ENCODE data around the gene RBSN. TPM values are rescaled to one million over a fixed set of nuclear protein-coding genes. Genes with fewer than 3 reads are reported as not detected.

RBSN gene
- total and polyA plus RNA-seq, 2 experiments from 2014 or later, result 10.6 to 26.5 TPM

DNA sequence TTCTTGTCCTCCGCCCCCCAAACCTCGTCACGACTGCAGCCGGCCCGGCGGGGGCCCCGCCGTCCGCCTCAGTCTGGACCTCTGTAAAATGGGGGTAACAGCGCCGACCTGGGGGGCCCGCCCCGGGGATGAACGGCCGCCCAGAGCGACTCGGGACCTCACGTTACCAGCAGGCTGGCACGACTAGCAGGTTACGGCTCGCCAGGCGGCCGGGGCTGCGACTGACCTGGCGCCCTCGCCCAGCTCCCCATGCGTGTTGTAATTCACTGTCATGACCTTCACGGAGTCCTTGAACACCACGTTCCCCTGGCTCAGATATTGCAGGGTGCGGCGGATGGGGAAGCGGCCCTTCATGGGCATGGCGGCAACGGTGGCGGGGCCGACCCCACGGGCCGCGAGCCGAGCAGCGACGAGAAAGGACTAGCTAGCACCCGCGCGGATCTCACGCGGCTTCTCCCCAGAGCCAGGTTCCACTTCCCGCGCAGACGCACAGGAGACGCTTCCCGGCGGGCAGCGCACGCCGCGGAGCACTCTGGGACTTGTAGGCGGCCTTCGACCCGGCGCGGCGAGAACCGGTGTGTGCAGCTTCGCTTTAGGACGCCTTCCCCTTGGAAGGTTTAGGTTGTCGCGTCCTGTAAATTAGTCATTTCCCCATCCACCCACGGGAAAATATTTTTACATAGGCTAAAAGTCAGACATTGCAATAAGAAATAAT is 34.0 kb downstream of the RBSN start, which contains the start of gene MRPS25:
TSS of gene MRPS25 (minus strand) at position 481 of the 715 bp plus-strand sequence. CDS start at position 360, 121 bp downstream.
- peak; percentile 94 for DNase-seq (ENCODE audit: low spot score)
- peak within 1 kb of the TSS; percentile 94 for H2AFZ ChIP-seq
- Mint-ChIP-seq H3K27me3 (ENCODE audit: insufficient read depth, low read depth, poor library complexity) (peaks cover 12% of the 10 kb centered on the region), H3K27ac (peak within 1 kb of the TSS; percentile 98), H3K4me1 (peaks cover 18% of the 10 kb centered on the region), H3K9me3 (peaks cover 4% of the 10 kb centered on the region), H3K36me3 (ENCODE audit: low read depth) (peaks cover 29% of the 10 kb centered on the region), H3K4me3 (peak within 1 kb of the TSS; percentile 98)
- no peak within 1 kb of the TSS for H3K27ac ChIP-seq (ENCODE audit: low read depth)
- H3K27me3 ChIP-seq (ENCODE audit: insufficient read depth), result no peaks in the 10 kb centered on the region
- H3F3A ChIP-seq (replicated peaks; ENCODE audit: low read depth), result no peaks in the 10 kb centered on the region
- peak within 1 kb of the TSS; percentile 77 for H3K4me2 ChIP-seq
- no peaks in the 10 kb centered on the region for H3K9me2 ChIP-seq (ENCODE audit: insufficient read depth)
- H3K4me1 ChIP-seq (ENCODE audit: insufficient read depth), result peaks cover 6% of the 10 kb centered on the region; the same call in 1 of the 2 replicates
- TF ChIP-seq, protein P1, sequence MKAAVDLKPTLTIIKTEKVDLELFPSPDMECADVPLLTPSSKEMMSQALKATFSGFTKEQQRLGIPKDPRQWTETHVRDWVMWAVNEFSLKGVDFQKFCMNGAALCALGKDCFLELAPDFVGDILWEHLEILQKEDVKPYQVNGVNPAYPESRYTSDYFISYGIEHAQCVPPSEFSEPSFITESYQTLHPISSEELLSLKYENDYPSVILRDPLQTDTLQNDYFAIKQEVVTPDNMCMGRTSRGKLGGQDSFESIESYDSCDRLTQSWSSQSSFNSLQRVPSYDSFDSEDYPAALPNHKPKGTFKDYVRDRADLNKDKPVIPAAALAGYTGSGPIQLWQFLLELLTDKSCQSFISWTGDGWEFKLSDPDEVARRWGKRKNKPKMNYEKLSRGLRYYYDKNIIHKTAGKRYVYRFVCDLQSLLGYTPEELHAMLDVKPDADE (IDR thresholded peaks at IDR 0.05), result peak; percentile 91
- TF ChIP-seq JUNB (IDR thresholded peaks at IDR 0.05; ENCODE audit: unreplicated experiment), result no peak
- TF ChIP-seq POLR2AphosphoS5 (IDR thresholded peaks at IDR 0.05; ENCODE audit: low read depth), result peak; percentile 99
- peak within 1 kb of the TSS; percentile 93 for H3K4me3 ChIP-seq
- H3K79me2 ChIP-seq (replicated peaks; ENCODE audit: insufficient read depth), result peaks cover 32% of the 10 kb centered on the region
- no peaks in the 10 kb centered on the region; the same call in 1 of the 2 replicates for H3K36me3 ChIP-seq (ENCODE audit: insufficient read depth)
- H4K20me1 ChIP-seq (replicated peaks; ENCODE audit: insufficient read depth), result peaks cover 6% of the 10 kb centered on the region; the same call in 1 of the 2 replicates
- peak; percentile 93 for ATAC-seq

DNA sequence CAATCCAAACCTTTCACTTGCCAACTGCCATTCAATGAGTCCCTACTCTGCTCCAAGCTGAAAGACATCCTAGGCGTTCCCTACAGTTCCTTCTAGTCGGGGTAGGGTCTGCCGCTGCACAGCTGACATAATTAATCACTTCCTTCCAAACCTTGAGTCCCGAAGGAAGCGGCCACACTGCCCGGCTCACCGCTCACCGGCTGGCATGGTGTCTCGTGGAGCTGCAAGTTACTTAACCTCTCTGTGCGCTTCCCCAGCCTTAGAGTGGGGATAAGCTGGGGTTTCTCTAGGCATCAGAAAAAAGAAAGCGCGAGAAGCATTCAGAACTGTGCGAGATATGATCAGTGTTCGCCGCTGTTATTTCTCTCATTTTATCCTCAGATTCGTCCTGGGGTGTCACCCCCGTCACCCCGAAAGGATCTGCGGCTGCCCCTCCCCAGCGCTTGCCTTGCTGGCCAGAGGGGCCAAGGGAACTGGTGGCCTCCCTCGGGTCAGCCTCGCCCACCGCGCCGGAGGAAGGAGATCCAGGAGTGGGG is 34.6 kb downstream of the RBSN start:
- H3K4me3 Mint-ChIP-seq, result peak overlapping the region; percentile 98
- peaks cover 4% of the 10 kb centered on the region for H3K9me3 Mint-ChIP-seq
- ATAC-seq (peak; percentile 20), DNase-seq (ENCODE audit: low spot score) (peak; percentile 37)
- peak overlapping the region; percentile 78; the same call in 1 of the 2 replicates for H3K27ac Mint-ChIP-seq
- no peaks in the 10 kb centered on the region for H3K27me3 ChIP-seq (ENCODE audit: insufficient read depth)
- peak overlapping the region; percentile 93 for H3K4me3 ChIP-seq
- peak overlapping the region; percentile 94 for H2AFZ ChIP-seq
- H3K4me2 ChIP-seq, result peak overlapping the region; percentile 77
- H3K4me1 ChIP-seq (ENCODE audit: insufficient read depth), result peaks cover 6% of the 10 kb centered on the region; the same call in 1 of the 2 replicates
- peaks cover 12% of the 10 kb centered on the region for H3K27me3 Mint-ChIP-seq (ENCODE audit: insufficient read depth, low read depth, poor library complexity)
- H3K36me3 Mint-ChIP-seq (ENCODE audit: low read depth), result peaks cover 36% of the 10 kb centered on the region
- no peak overlapping the region for H3K27ac ChIP-seq (ENCODE audit: low read depth)
- H3K36me3 ChIP-seq (ENCODE audit: insufficient read depth), result no peaks in the 10 kb centered on the region; the same call in 1 of the 2 replicates
- no peaks in the 10 kb centered on the region for H3F3A ChIP-seq (replicated peaks; ENCODE audit: low read depth)
- H3K79me2 ChIP-seq (replicated peaks; ENCODE audit: insufficient read depth), result peaks cover 38% of the 10 kb centered on the region
- H4K20me1 ChIP-seq (replicated peaks; ENCODE audit: insufficient read depth), result peaks cover 8% of the 10 kb centered on the region; the same call in 1 of the 2 replicates
- peaks cover 18% of the 10 kb centered on the region for H3K4me1 Mint-ChIP-seq
- no peaks in the 10 kb centered on the region for H3K9me2 ChIP-seq (ENCODE audit: insufficient read depth)
- TF ChIP-seq ZNF114 (CRISPR knock-in tag; IDR thresholded peaks at IDR 0.05) (no peak), ZNF331 (CRISPR knock-in tag; IDR thresholded peaks at IDR 0.05; ENCODE audit: low read depth) (no peak), NANOG (IDR thresholded peaks at IDR 0.05; ENCODE audit: borderline replicate concordance) (no peak), JUNB (IDR thresholded peaks at IDR 0.05; ENCODE audit: unreplicated experiment) (no peak), EZH2phosphoT487 (IDR thresholded peaks at IDR 0.05; ENCODE audit: unreplicated experiment) (no peak)
- TF ChIP-seq, protein P1 (IDR thresholded peaks at IDR 0.05), result no peak
- TF ChIP-seq, protein P2, sequence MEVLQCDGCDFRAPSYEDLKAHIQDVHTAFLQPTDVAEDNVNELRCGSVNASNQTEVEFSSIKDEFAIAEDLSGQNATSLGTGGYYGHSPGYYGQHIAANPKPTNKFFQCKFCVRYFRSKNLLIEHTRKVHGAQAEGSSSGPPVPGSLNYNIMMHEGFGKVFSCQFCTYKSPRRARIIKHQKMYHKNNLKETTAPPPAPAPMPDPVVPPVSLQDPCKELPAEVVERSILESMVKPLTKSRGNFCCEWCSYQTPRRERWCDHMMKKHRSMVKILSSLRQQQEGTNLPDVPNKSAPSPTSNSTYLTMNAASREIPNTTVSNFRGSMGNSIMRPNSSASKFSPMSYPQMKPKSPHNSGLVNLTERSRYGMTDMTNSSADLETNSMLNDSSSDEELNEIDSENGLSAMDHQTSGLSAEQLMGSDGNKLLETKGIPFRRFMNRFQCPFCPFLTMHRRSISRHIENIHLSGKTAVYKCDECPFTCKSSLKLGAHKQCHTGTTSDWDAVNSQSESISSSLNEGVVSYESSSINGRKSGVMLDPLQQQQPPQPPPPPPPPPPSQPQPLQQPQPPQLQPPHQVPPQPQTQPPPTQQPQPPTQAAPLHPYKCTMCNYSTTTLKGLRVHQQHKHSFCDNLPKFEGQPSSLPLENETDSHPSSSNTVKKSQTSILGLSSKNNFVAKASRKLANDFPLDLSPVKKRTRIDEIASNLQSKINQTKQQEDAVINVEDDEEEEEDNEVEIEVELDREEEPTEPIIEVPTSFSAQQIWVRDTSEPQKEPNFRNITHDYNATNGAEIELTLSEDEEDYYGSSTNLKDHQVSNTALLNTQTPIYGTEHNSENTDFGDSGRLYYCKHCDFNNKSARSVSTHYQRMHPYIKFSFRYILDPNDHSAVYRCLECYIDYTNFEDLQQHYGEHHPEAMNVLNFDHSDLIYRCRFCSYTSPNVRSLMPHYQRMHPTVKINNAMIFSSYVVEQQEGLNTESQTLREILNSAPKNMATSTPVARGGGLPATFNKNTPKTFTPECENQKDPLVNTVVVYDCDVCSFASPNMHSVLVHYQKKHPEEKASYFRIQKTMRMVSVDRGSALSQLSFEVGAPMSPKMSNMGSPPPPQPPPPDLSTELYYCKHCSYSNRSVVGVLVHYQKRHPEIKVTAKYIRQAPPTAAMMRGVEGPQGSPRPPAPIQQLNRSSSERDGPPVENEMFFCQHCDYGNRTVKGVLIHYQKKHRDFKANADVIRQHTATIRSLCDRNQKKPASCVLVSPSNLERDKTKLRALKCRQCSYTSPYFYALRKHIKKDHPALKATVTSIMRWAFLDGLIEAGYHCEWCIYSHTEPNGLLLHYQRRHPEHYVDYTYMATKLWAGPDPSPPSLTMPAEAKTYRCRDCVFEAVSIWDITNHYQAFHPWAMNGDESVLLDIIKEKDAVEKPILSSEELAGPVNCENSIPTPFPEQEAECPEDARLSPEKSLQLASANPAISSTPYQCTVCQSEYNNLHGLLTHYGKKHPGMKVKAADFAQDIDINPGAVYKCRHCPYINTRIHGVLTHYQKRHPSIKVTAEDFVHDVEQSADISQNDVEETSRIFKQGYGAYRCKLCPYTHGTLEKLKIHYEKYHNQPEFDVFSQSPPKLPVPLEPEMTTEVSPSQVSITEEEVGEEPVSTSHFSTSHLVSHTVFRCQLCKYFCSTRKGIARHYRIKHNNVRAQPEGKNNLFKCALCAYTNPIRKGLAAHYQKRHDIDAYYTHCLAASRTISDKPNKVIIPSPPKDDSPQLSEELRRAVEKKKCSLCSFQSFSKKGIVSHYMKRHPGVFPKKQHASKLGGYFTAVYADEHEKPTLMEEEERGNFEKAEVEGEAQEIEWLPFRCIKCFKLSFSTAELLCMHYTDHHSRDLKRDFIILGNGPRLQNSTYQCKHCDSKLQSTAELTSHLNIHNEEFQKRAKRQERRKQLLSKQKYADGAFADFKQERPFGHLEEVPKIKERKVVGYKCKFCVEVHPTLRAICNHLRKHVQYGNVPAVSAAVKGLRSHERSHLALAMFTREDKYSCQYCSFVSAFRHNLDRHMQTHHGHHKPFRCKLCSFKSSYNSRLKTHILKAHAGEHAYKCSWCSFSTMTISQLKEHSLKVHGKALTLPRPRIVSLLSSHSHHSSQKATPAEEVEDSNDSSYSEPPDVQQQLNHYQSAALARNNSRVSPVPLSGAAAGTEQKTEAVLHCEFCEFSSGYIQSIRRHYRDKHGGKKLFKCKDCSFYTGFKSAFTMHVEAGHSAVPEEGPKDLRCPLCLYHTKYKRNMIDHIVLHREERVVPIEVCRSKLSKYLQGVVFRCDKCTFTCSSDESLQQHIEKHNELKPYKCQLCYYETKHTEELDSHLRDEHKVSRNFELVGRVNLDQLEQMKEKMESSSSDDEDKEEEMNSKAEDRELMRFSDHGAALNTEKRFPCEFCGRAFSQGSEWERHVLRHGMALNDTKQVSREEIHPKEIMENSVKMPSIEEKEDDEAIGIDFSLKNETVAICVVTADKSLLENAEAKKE (CRISPR knock-in tag; IDR thresholded peaks at IDR 0.05), result no peak

Measured in GM23338 (cell line).